Gastroesophageal sphincter (tissue), 4 donors: ENCODE data around the gene ZFHX3. TPM values are rescaled to one million over a fixed set of nuclear protein-coding genes. Genes with fewer than 3 reads are reported as not detected.

Experiments used
- ATAC-seq: fragments of 150-250 bp; one replicate; pipeline ENCODE4 v1.9.1; 2016; ENCODE audit warnings: mild to moderate bottlenecking, moderate library complexity
- H3K27ac ChIP-seq, 4 donors: fragments of 200-600 bp; sonication (generic) in 3 of 4; 1 replicate in 3 of 4; 2 replicates in 1 of 4; pipeline ENCODE4 v1.5.1; 2016 to 2019
- H3K27me3 ChIP-seq: fragments of 200-600 bp; sonication (generic); one replicate; pipeline ENCODE4 v1.5.1; 2019
- H3K36me3 ChIP-seq, 2 donors: fragments of 200-600 bp; sonication (generic); one replicate each; pipeline ENCODE4 v1.5.1; 2019; ENCODE audit warnings: control low read depth in 1 of 2
- H3K4me1 ChIP-seq, 3 donors: fragments of 200-600 bp; sonication (generic); 1 replicate in 2 of 3; 2 replicates in 1 of 3; pipeline ENCODE4 v1.5.1; 2016 to 2019; ENCODE audit warnings: control low read depth in 2 of 3
- H3K4me3 ChIP-seq, 2 donors: fragments of 200-600 bp; sonication (generic); one replicate each; pipeline ENCODE4 v1.5.1; 2019; ENCODE audit warnings: mild to moderate bottlenecking in 1 of 2, moderate library complexity in 1 of 2
- H3K9me3 ChIP-seq, 3 donors: fragments of 200-600 bp; sonication (generic); one replicate each; pipeline ENCODE4 v1.5.1; 2017 to 2019; ENCODE audit warnings: control low read depth in 2 of 3
- EP300 ChIP-seq: sonication (generic); formaldehyde crosslinking; IDR thresholded peaks from one replicate; pipeline ENCODE4 v1.6.1; 2017; ENCODE audit warnings: antibody characterized with exemption, mild to moderate bottlenecking
- POLR2A ChIP-seq, 2 donors: fragments of 450-650 bp; IDR thresholded peaks; one replicate each; pipeline ENCODE4 v1.6.1; 2017; ENCODE audit warnings: antibody characterized with exemption in 2 of 2, mild to moderate bottlenecking in 2 of 2, moderate library complexity in 1 of 2
- POLR2AphosphoS5 ChIP-seq: sonication (generic); formaldehyde crosslinking; IDR thresholded peaks from one replicate; pipeline ENCODE4 v1.6.1; 2017; ENCODE audit warnings: antibody characterized with exemption
- WGBS, 2 donors: methylation state at CpG; one replicate each; pipeline ENCODE4 v1.1.5; 2018; ENCODE audit warnings: low coverage in 1 of 2; 5-methylcytosine and 5-hydroxymethylcytosine counted together
- total RNA-seq, 4 donors: library from RNA; depleted of rRNA; stranded (reverse); fragments of >200 nt; gene quantifications; one replicate each; pipeline ENCODE4 v1.1.0, GENCODE V29; 2016
- TF ChIP-seq, protein P1 (sequence below), 4 experiments: fragments of 200-600 bp in 2 of 4; fragments of 450-650 bp in 2 of 4; sonication (generic) in 1 of 4; IDR thresholded peaks; one replicate each; pipeline ENCODE4 v1.5.1; 2017 to 2019; ENCODE audit warnings: antibody characterized with exemption in 4 of 4, mild to moderate bottlenecking in 2 of 4, moderate library complexity in 2 of 4

ZFHX3 gene
- total RNA-seq, 4 donors from 2014 or later = 24.0 to 47.1 (median 29.5) TPM

DNA sequence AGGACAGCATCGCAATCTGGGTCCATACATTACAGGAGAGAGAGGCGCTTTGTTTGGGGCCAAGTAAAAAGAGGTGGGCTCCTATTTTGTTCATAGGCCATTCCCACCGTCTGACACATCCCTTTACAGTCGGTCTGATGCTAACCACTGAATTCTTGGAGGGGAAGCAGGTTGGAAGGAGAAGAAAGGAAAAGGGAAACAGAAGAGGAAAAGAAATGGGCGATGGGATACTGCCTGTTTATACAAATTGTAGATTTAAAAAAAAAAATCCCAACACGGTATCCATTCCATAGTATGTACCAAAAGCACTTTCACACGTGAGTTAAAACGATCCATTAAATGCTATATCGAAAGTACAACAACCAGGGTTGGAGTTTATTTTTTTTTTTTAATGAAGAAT is 4.0 kb upstream of the ZFHX3 start:
- peaks cover 0 to 92% (median 37%) of the 10 kb centered on the region in 3 donors for H3K4me1 ChIP-seq
- H3K4me3 ChIP-seq = no peak overlapping the region
- WGBS, 2 donors = 89 to 91% methylated on average over 7 to 8 of the region's 9 CpGs
- no peaks in the 10 kb centered on the region for H3K36me3 ChIP-seq
- ATAC-seq = no peak
- no peak for TF ChIP-seq POLR2A (IDR thresholded peaks at IDR 0.05)
- TF ChIP-seq POLR2AphosphoS5 = no peak
- TF ChIP-seq, protein P1, sequence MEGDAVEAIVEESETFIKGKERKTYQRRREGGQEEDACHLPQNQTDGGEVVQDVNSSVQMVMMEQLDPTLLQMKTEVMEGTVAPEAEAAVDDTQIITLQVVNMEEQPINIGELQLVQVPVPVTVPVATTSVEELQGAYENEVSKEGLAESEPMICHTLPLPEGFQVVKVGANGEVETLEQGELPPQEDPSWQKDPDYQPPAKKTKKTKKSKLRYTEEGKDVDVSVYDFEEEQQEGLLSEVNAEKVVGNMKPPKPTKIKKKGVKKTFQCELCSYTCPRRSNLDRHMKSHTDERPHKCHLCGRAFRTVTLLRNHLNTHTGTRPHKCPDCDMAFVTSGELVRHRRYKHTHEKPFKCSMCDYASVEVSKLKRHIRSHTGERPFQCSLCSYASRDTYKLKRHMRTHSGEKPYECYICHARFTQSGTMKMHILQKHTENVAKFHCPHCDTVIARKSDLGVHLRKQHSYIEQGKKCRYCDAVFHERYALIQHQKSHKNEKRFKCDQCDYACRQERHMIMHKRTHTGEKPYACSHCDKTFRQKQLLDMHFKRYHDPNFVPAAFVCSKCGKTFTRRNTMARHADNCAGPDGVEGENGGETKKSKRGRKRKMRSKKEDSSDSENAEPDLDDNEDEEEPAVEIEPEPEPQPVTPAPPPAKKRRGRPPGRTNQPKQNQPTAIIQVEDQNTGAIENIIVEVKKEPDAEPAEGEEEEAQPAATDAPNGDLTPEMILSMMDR (IDR thresholded peaks at IDR 0.05) = no peak
- no peak for TF ChIP-seq EP300
- H3K27ac ChIP-seq = peak overlapping the region; percentile 84 to 97 (median 92)
- H3K9me3 ChIP-seq = no peaks in the 10 kb centered on the region
- H3K27me3 ChIP-seq = no peaks in the 10 kb centered on the region

DNA sequence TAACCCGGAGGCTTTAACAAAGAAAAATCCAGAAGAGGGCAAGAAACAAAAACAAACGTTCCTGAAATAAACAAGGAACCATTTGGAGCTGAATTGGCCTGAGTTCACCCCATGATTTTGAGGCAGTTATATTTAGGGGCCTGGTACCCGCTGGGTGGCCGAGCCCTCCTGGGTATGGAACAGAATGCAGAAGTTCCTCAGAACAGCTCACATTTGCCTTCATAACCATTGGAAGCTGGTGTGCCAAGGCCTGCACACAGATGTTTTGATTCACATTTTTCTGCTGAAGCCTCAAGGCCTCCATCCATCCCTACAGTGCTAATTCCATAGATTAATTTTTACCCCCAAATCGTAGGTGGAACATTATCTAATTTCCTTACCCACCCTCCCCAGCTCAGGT is 3.3 kb upstream of the ZFHX3 start:
- H3K4me1 ChIP-seq = peaks cover 0 to 92% (median 42%) of the 10 kb centered on the region in 3 donors
- no peaks in the 10 kb centered on the region for H3K9me3 ChIP-seq
- ATAC-seq = no peak
- H3K27ac ChIP-seq = peak overlapping the region; percentile 84 to 97 (median 92)
- no peak overlapping the region for H3K4me3 ChIP-seq
- H3K27me3 ChIP-seq = no peaks in the 10 kb centered on the region
- TF ChIP-seq EP300 (no peak), POLR2A (IDR thresholded peaks at IDR 0.05) (no peak), POLR2AphosphoS5 (no peak)
- TF ChIP-seq, protein P1 (IDR thresholded peaks at IDR 0.05) = no peak
- 23 to 51% methylated on average over 5 of the region's 5 CpGs for WGBS, 2 donors
- no peaks in the 10 kb centered on the region for H3K36me3 ChIP-seq

DNA sequence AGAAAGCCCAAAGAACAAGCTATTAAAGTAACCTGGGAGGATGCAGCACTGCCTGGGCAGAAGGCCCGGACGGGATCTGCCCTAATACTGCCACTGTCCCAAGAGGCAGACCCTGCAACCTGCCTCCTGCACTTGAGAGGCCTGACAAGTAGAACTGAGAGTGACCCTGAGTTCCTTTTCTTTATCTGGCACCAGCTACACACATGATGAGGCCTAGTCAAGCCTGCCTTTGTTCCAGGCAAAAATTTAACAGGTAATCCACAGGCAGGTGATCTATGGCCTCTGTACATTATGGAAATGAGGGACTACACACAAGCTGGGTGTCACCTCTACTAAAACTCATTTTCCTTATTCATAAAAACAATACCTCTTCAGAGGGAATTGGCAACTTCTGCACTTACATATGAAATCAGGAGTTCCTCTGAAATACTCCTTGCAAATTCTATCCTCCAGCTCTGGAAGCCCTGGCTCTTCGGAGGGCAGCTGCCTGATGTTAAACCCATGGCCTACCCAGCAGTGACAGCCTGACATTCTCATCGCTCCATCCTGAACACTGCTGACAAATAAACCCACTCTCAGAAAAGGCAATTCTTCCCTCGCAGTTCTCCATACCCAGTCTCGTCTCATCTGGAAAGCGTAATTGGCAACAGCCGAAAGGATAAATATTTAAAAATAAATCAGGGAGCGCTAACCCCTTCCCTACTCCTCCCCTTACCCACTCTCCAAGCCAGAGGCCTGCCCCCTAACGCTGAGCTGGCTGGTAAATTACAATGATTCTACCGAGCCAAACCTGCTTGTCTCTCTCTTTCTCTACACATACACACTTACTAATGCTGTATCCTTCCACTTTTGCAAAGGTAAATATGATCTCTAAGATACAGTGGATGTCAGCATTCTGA is 2.5 kb upstream of the ZFHX3 start:
- H3K4me3 ChIP-seq = no peak overlapping the region
- TF ChIP-seq POLR2A (IDR thresholded peaks at IDR 0.05) = no peak
- TF ChIP-seq, protein P1 (IDR thresholded peaks at IDR 0.05) = peak in 1 of 4 experiments; percentile 18
- TF ChIP-seq EP300 = no peak
- TF ChIP-seq POLR2AphosphoS5 = no peak
- ATAC-seq = no peak
- H3K36me3 ChIP-seq = no peaks in the 10 kb centered on the region
- H3K27me3 ChIP-seq = no peaks in the 10 kb centered on the region
- no peaks in the 10 kb centered on the region for H3K9me3 ChIP-seq
- 26 to 37% methylated on average over 6 to 8 of the region's 11 CpGs for WGBS, 2 donors
- H3K4me1 ChIP-seq = peaks cover 0 to 91% (median 45%) of the 10 kb centered on the region in 3 donors
- H3K27ac ChIP-seq = peak overlapping the region; percentile 84 to 97 (median 92)

DNA sequence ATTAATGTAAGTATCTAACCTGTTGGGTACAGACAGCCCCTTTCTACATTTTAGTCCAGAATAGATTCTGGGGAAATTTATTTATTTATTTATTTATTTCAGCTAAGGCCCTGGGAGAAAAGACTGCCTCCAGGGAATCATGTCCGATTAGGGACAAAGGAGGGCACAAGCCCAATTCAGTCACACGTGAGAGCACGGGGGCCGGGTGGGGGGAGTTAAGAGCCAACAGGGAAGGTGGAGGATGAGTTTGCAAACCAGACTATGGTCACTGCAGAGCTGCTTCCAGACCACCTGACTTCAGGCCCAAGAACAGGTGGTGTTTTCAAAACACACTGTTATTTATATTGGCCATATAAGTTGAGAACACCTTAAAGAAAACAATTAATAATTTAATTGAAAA is 1.6 kb upstream of the ZFHX3 start:
- Histone ChIP-seq H3K4me1 (peaks cover 0 to 91% (median 44%) of the 10 kb centered on the region in 3 donors), H3K27ac (peak overlapping the region; percentile 84 to 97 (median 92)), H3K4me3 (no peak overlapping the region), H3K36me3 (no peaks in the 10 kb centered on the region), H3K9me3 (no peaks in the 10 kb centered on the region), H3K27me3 (no peaks in the 10 kb centered on the region)
- no peak for ATAC-seq
- TF ChIP-seq, protein P1 (IDR thresholded peaks at IDR 0.05) = no peak
- TF ChIP-seq POLR2AphosphoS5 (no peak), EP300 (no peak), POLR2A (IDR thresholded peaks at IDR 0.05) (no peak)
- 60 to 65% methylated on average over 1 to 4 of the region's 4 CpGs for WGBS, 2 donors
